H9 (cell line): ENCODE results near the gene EEF2K. TPM values are rescaled to one million over a fixed set of nuclear protein-coding genes. Genes with fewer than 3 reads are reported as not detected.

ENCODE experiments used
- DNase-seq: peaks from one replicate; pipeline ENCODE4 v3.0.0-alpha.2; 2017
- H2AFZ ChIP-seq: one replicate; pipeline ENCODE4 v1.6.1; 2013; ENCODE audit warnings: mild to moderate bottlenecking, low read length, control low read depth, moderate library complexity
- H2AK5ac ChIP-seq: 2 replicates; pipeline ENCODE4 v1.6.1; 2013; ENCODE audit warnings: low read length, control low read depth, mixed read lengths; ENCODE audit not compliant: insufficient read length
- H2BK120ac ChIP-seq: one replicate; pipeline ENCODE4 v1.6.1; 2013; ENCODE audit warnings: low read depth, mild to moderate bottlenecking, low read length, control low read depth, inconsistent platforms; ENCODE audit not compliant: poor library complexity, severe bottlenecking
- H2BK12ac ChIP-seq: 2 replicates; pipeline ENCODE4 v1.6.1; 2013; ENCODE audit warnings: low read length, control low read depth, mixed read lengths, low read depth; ENCODE audit not compliant: insufficient read length
- H2BK15ac ChIP-seq: 2 replicates; pipeline ENCODE4 v1.6.1; 2013; ENCODE audit warnings: low read depth, low read length, control low read depth
- H2BK20ac ChIP-seq: one replicate; pipeline ENCODE4 v1.6.1; 2013; ENCODE audit warnings: low read depth, mild to moderate bottlenecking, low read length, control low read depth, inconsistent platforms; ENCODE audit not compliant: poor library complexity, severe bottlenecking
- H2BK5ac ChIP-seq: 2 replicates; pipeline ENCODE4 v1.6.1; 2013; ENCODE audit warnings: low read length, control low read depth, mixed read lengths; ENCODE audit not compliant: insufficient read length
- H3K14ac ChIP-seq: 2 replicates; pipeline ENCODE4 v1.6.1; 2013; ENCODE audit warnings: low read length, control low read depth; ENCODE audit not compliant: insufficient read depth
- H3K18ac ChIP-seq: 2 replicates; pipeline ENCODE4 v1.6.1; 2013; ENCODE audit warnings: low read depth, mild to moderate bottlenecking, mixed read lengths, low read length, control low read depth; ENCODE audit not compliant: insufficient read length
- H3K23ac ChIP-seq: 2 replicates; pipeline ENCODE4 v1.6.1; 2013; ENCODE audit warnings: low read length, control low read depth, mixed read lengths, low read depth; ENCODE audit not compliant: insufficient read length
- H3K23me2 ChIP-seq: 2 replicates; pipeline ENCODE4 v1.6.1; 2013; ENCODE audit warnings: low read depth, mild to moderate bottlenecking, mixed read lengths, low read length, control low read depth; ENCODE audit not compliant: insufficient read length, poor library complexity, severe bottlenecking
- H3K27ac ChIP-seq: 2 replicates; pipeline ENCODE4 v1.5.1; 2013; ENCODE audit warnings: low read length, control low read depth, mixed read lengths, low read depth; ENCODE audit not compliant: insufficient read length
- H3K27me3 ChIP-seq: 2 replicates; pipeline ENCODE4 v1.6.1; 2013; ENCODE audit warnings: low read length, control low read depth, inconsistent platforms; ENCODE audit not compliant: insufficient read depth
- H3K4ac ChIP-seq: 2 replicates; pipeline ENCODE4 v1.6.1; 2013; ENCODE audit warnings: low read depth, mild to moderate bottlenecking, control low read depth, inconsistent platforms, low read length, moderate library complexity
- H3K4me1 ChIP-seq: 2 replicates; pipeline ENCODE4 v1.6.1; 2013; ENCODE audit warnings: low read length, control low read depth, inconsistent platforms; ENCODE audit not compliant: insufficient read depth
- H3K4me2 ChIP-seq: 2 replicates; pipeline ENCODE4 v1.6.1; 2013; ENCODE audit warnings: low read length, control low read depth, mixed read lengths; ENCODE audit not compliant: insufficient read length, insufficient read depth
- H3K56ac ChIP-seq: 2 replicates; pipeline ENCODE4 v1.6.1; 2013; ENCODE audit warnings: low read depth, mild to moderate bottlenecking, mixed read lengths, low read length, control low read depth; ENCODE audit not compliant: insufficient read length
- H3K79me1 ChIP-seq: 2 replicates; pipeline ENCODE4 v1.6.1; 2013; ENCODE audit warnings: low read depth, mild to moderate bottlenecking, moderate library complexity, low read length, control low read depth, inconsistent platforms; ENCODE audit not compliant: insufficient read depth, poor library complexity, severe bottlenecking
- H3K79me2 ChIP-seq: 2 replicates; pipeline ENCODE4 v1.6.1; 2013; ENCODE audit warnings: low read length, control low read depth, inconsistent platforms; ENCODE audit not compliant: insufficient read depth
- H3K9ac ChIP-seq: 2 replicates; pipeline ENCODE4 v1.6.1; 2013; ENCODE audit warnings: low read length, control low read depth, mixed read lengths; ENCODE audit not compliant: insufficient read length; ENCODE audit errors: extremely low read depth
- H3K9me3 ChIP-seq: one replicate; pipeline ENCODE4 v1.6.1; 2013; ENCODE audit warnings: low read depth, low read length, inconsistent platforms; ENCODE audit not compliant: control insufficient read depth
- H3T11ph ChIP-seq: one replicate; pipeline ENCODE4 v1.6.1; 2013; ENCODE audit warnings: mild to moderate bottlenecking, low read length, control low read depth, inconsistent platforms
- H4K20me1 ChIP-seq: one replicate; pipeline ENCODE4 v1.6.1; 2013; ENCODE audit not compliant: control insufficient read depth, insufficient read length, insufficient read depth
- H4K5ac ChIP-seq: 2 replicates; pipeline ENCODE4 v1.6.1; 2013; ENCODE audit warnings: low read depth, mild to moderate bottlenecking, mixed read lengths, low read length, control low read depth; ENCODE audit not compliant: insufficient read length
- H4K8ac ChIP-seq: replicated peaks from 2 replicates; pipeline ENCODE4 v1.6.1; 2013; ENCODE audit warnings: low read length, control low read depth, mixed read lengths, low read depth; ENCODE audit not compliant: insufficient read length
- H4K91ac ChIP-seq: 2 replicates; pipeline ENCODE4 v1.6.1; 2013; ENCODE audit warnings: low read depth, mild to moderate bottlenecking, moderate library complexity, mixed read lengths, low read length, control low read depth; ENCODE audit not compliant: insufficient read length
- H3K27ac Mint-ChIP-seq, 3 experiments: 2 replicates in 2 of 3; 3 replicates in 1 of 3; pipeline ENCODE4 v1.8.0; 2020 to 2021; ENCODE audit warnings: mixed read lengths in 3 of 3, mild to moderate bottlenecking in 1 of 3, moderate library complexity in 1 of 3
- H3K27me3 Mint-ChIP-seq: 2 replicates; pipeline ENCODE4 v1.8.0; 2021; ENCODE audit warnings: low read depth, mild to moderate bottlenecking, moderate library complexity, mixed read lengths
- H3K36me3 Mint-ChIP-seq, 3 experiments: 2 replicates in 2 of 3; 3 replicates in 1 of 3; pipeline ENCODE4 v1.8.0; 2020 to 2021; ENCODE audit warnings: low read depth in 3 of 3, mixed read lengths in 3 of 3; ENCODE audit not compliant: insufficient read depth in 1 of 3
- H3K4me1 Mint-ChIP-seq, 2 experiments: 2 replicates each; pipeline ENCODE4 v1.8.0; 2020; ENCODE audit warnings: mixed read lengths in 2 of 2
- H3K4me3 Mint-ChIP-seq, 2 experiments: 2 replicates in 1 of 2; 3 replicates in 1 of 2; pipeline ENCODE4 v1.8.0; 2020 to 2021; ENCODE audit warnings: mild to moderate bottlenecking in 2 of 2, mixed read lengths in 2 of 2, moderate library complexity in 1 of 2
- H3K9me3 Mint-ChIP-seq, 2 experiments: 2 replicates in 1 of 2; 3 replicates in 1 of 2; pipeline ENCODE4 v1.8.0; 2020; ENCODE audit warnings: mild to moderate bottlenecking in 2 of 2, mixed read lengths in 2 of 2, moderate library complexity in 1 of 2
- CTCF ChIP-seq: fragments of 200-600 bp; sonication (generic); conservative IDR thresholded peaks from 3 replicates; pipeline ENCODE4 v1.8.0; 2021; ENCODE audit warnings: antibody characterized with exemption, mild to moderate bottlenecking
- WGBS: extraction: QIAGEN DNeasy Blood & Tissue Kit; methylation state at CpG from one replicate; pipeline ENCODE4 v1.1.7; 2013; ENCODE audit warnings: missing lambda C conversion rate, low lambda C conversion rate, mixed read lengths; ENCODE audit not compliant: insufficient read length; ENCODE audit errors: extremely low coverage; 5-methylcytosine and 5-hydroxymethylcytosine counted together
- total RNA-seq: library from RNA; stranded (reverse); gene quantifications from 2 replicates; pipeline ENCODE4 v1.2.1, GENCODE V29; 2021

EEF2K gene
- total RNA-seq, 1 experiment from 2014 or later, result 20.7 TPM

DNA sequence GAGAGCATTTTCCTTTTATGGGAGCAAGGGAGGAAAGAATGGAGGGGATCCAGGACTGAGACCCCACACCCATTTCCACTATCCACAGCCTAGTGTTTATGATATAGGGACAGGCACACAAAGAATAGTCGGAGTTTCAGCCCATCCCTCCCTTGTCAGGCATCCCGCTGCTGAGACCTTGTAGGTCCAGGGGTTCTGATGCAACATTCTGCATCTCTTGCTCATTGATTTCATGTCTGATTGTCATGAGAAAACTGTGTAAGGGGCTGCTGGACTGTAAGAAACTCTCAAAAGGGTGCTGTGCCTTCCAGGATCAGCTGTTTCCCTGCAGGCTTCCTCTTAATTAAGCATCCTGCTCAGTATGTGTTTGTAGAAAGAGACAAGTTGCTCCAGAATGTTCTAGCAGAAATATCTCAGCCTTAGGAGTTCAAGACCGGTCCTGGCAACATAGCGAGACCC is 85.8 kb downstream of the EEF2K start:
- no peaks in the 10 kb centered on the region for H3K79me2 ChIP-seq
- no peak overlapping the region for H3K14ac ChIP-seq
- TF ChIP-seq CTCF, result no peak
- H3K56ac ChIP-seq, result no peak overlapping the region
- Mint-ChIP-seq H3K27ac (peak overlapping the region in 2 of 3 experiments; percentile 75 to 92; a peak in 2 of 7 replicates), H3K4me1 (peaks cover 9 to 19% of the 10 kb centered on the region in 2 experiments), H3K9me3 (no peaks in the 10 kb centered on the region), H3K27me3 (peaks cover under 1% of the 10 kb centered on the region; the same call in 1 of the 2 replicates), H3K4me3 (no peak overlapping the region), H3K36me3 (no peaks in the 10 kb centered on the region)
- H3K4me2 ChIP-seq, result no peak overlapping the region
- no peak overlapping the region for H4K5ac ChIP-seq
- H3K4me1 ChIP-seq, result no peaks in the 10 kb centered on the region
- H3K4ac ChIP-seq, result no peak overlapping the region
- no peak overlapping the region for H3K23ac ChIP-seq
- H3K27ac ChIP-seq, result no peak overlapping the region
- no peak overlapping the region for H2BK5ac ChIP-seq
- H3K18ac ChIP-seq, result no peak overlapping the region
- H2AFZ ChIP-seq, result no peak overlapping the region
- H2AK5ac ChIP-seq, result no peak overlapping the region
- H4K20me1 ChIP-seq, result no peaks in the 10 kb centered on the region
- no peak overlapping the region for H2BK20ac ChIP-seq
- 0 out of 2 replicates have a peak overlapping the region, but pooled peaks have one; percentile 87 for H2BK15ac ChIP-seq
- H2BK120ac ChIP-seq, result no peak overlapping the region
- H3K9ac ChIP-seq, result no peak overlapping the region
- no peak overlapping the region for H4K91ac ChIP-seq
- H3K23me2 ChIP-seq, result no peaks in the 10 kb centered on the region
- DNase-seq, result no peak
- H3K27me3 ChIP-seq, result no peaks in the 10 kb centered on the region
- H2BK12ac ChIP-seq, result no peak overlapping the region
- no peaks in the 10 kb centered on the region for H3K9me3 ChIP-seq
- H4K8ac ChIP-seq, result no peak overlapping the region
- H3T11ph ChIP-seq, result no peak overlapping the region
- H3K79me1 ChIP-seq, result no peaks in the 10 kb centered on the region
- WGBS, result no CpG with 5 or more reads among the region's 4 CpGs
